ENCODE results near the gene TNC.

DNA sequence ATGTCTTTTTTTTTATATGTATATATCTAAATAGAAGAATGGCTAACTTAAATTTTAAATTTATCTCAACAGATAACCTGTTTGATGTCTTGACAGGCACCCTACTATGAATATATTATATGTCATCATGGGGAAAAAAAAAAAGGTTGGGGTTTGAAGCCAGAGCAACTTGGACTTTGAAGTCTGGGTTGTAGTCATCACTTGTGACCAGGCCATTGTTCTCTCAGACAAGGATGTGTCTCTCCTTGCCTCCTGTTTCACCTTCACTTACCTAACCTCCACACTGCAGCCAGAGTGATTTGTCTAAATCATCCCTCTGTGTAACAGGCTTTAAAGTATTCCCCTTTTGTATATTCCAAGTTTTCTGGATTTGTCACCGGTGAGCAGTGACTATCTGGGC, 130.8 kb downstream of the TNC start:
- TF ChIP-seq, protein P1, sequence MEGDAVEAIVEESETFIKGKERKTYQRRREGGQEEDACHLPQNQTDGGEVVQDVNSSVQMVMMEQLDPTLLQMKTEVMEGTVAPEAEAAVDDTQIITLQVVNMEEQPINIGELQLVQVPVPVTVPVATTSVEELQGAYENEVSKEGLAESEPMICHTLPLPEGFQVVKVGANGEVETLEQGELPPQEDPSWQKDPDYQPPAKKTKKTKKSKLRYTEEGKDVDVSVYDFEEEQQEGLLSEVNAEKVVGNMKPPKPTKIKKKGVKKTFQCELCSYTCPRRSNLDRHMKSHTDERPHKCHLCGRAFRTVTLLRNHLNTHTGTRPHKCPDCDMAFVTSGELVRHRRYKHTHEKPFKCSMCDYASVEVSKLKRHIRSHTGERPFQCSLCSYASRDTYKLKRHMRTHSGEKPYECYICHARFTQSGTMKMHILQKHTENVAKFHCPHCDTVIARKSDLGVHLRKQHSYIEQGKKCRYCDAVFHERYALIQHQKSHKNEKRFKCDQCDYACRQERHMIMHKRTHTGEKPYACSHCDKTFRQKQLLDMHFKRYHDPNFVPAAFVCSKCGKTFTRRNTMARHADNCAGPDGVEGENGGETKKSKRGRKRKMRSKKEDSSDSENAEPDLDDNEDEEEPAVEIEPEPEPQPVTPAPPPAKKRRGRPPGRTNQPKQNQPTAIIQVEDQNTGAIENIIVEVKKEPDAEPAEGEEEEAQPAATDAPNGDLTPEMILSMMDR (IDR thresholded peaks at IDR 0.05), result no peak
- no peak for TF ChIP-seq POLR2A (IDR thresholded peaks at IDR 0.05)
